Calu3 (cell line): ENCODE results near the gene ITPR1. TPM values are rescaled to one million over a fixed set of nuclear protein-coding genes. Genes with fewer than 3 reads are reported as not detected.

ENCODE experiments used
- BruUV-seq: library from RNA; stranded (reverse); fragments of 400-500 nt; replicated peaks from 2 replicates; lab custom pipeline; 2021; lab: Mats Ljungman, UMichigan
- CTCF ChIA-PET: fragments of 300-600 bp; sonication (Branson Sonifier 250); formaldehyde crosslinking; loops from one replicate; lab custom pipeline; 2022; ENCODE audit warnings: antibody characterized with exemption; lab: Charles Lee
- DNase-seq: peaks from one replicate; pipeline ENCODE4 v3.0.0; 2022
- H3K27ac Mint-ChIP-seq: one replicate; pipeline ENCODE4 v1.8.0; 2022; ENCODE audit warnings: mixed read lengths; ENCODE audit not compliant: unreplicated experiment
- H3K27me3 Mint-ChIP-seq: one replicate; pipeline ENCODE4 v1.8.0; 2022; ENCODE audit warnings: mixed read lengths; ENCODE audit not compliant: unreplicated experiment
- H3K36me3 Mint-ChIP-seq: one replicate; pipeline ENCODE4 v1.8.0; 2022; ENCODE audit warnings: mild to moderate bottlenecking, moderate library complexity, mixed read lengths; ENCODE audit not compliant: insufficient read depth, unreplicated experiment
- H3K4me1 Mint-ChIP-seq: one replicate; pipeline ENCODE4 v1.8.0; 2022; ENCODE audit warnings: mild to moderate bottlenecking, low read depth, mixed read lengths; ENCODE audit not compliant: unreplicated experiment
- H3K4me3 Mint-ChIP-seq: one replicate; pipeline ENCODE4 v1.8.0; 2022; ENCODE audit warnings: mild to moderate bottlenecking, low read depth, moderate library complexity, mixed read lengths; ENCODE audit not compliant: unreplicated experiment
- H3K9me3 Mint-ChIP-seq: one replicate; pipeline ENCODE4 v1.8.0; 2022; ENCODE audit warnings: low read depth, mixed read lengths; ENCODE audit not compliant: unreplicated experiment
- CTCF ChIP-seq: fragments of 200-600 bp; IDR thresholded peaks from one replicate; pipeline ENCODE4 v1.8.0; 2022; ENCODE audit warnings: antibody characterized with exemption; ENCODE audit not compliant: unreplicated experiment
- intact Hi-C: fragments of 100-400 bp; cut with micrococcal nuclease; formaldehyde crosslinking; loops from one replicate; pipeline ENCODE4 v1.10.0; 2022; ENCODE audit not compliant: unreplicated experiment
- total RNA-seq: library from RNA; stranded (reverse); gene quantifications from 2 replicates; pipeline ENCODE4 v1.2.3, GENCODE V29; 2022

Gene ITPR1
- total RNA-seq, 1 experiment from 2014 or later, result 4.2 TPM

GRCh38 chr3:4822568-4822967 lies 329.4 kb downstream of the ITPR1 start:
- intact Hi-C loops, result no loop called here
- Mint-ChIP-seq H3K4me3 (no peak overlapping the region), H3K36me3 (peaks cover 5% of the 10 kb centered on the region), H3K27me3 (no peaks in the 10 kb centered on the region), H3K4me1 (peaks cover 36% of the 10 kb centered on the region), H3K9me3 (peaks cover 4% of the 10 kb centered on the region), H3K27ac (no peak overlapping the region)
- no peak for TF ChIP-seq CTCF
- CTCF ChIA-PET, result interaction anchor here (0.6 kb wide), 1 partner anchor 32 kb away, joined by 3 read pairs; no protein-coding TSS in a partner anchor
- DNase-seq, result no peak
- no TSS peak for BruUV-seq

GRCh38 chr3:4823385-4823784 lies 330.2 kb downstream of the ITPR1 start:
- H3K27ac Mint-ChIP-seq, result no peak overlapping the region
- TF ChIP-seq CTCF, result no peak
- H3K27me3 Mint-ChIP-seq, result no peaks in the 10 kb centered on the region
- no peak overlapping the region for H3K4me3 Mint-ChIP-seq
- peaks cover 5% of the 10 kb centered on the region for H3K36me3 Mint-ChIP-seq
- CTCF ChIA-PET, result no interaction called here
- peaks cover 2% of the 10 kb centered on the region for H3K9me3 Mint-ChIP-seq
- intact Hi-C loops, result no loop called here
- no TSS peak for BruUV-seq
- DNase-seq, result no peak
- H3K4me1 Mint-ChIP-seq, result peaks cover 44% of the 10 kb centered on the region

GRCh38 chr3:4823986-4824925 lies 331.1 kb downstream of the ITPR1 start:
- DNase-seq, result no peak
- no peaks in the 10 kb centered on the region for H3K27me3 Mint-ChIP-seq
- H3K27ac Mint-ChIP-seq, result peak overlapping the region; percentile 65
- CTCF ChIA-PET, result interaction anchor here (1.4 kb wide), 1 partner anchor 113 kb away, joined by 5 read pairs; no protein-coding TSS in a partner anchor
- no peak for TF ChIP-seq CTCF
- intact Hi-C loops, result loop anchor here (2.0 kb wide), 1 partner anchor 153 kb away; no protein-coding TSS in a partner anchor
- no TSS peak for BruUV-seq
- H3K4me1 Mint-ChIP-seq, result peaks cover 45% of the 10 kb centered on the region
- H3K36me3 Mint-ChIP-seq, result peaks cover 5% of the 10 kb centered on the region
- H3K9me3 Mint-ChIP-seq, result peaks cover 2% of the 10 kb centered on the region
- peak overlapping the region; percentile 39 for H3K4me3 Mint-ChIP-seq

- intact Hi-C loops, result loop anchor here (2.0 to 5.0 kb wide), 3 partner anchors 73 to 152 kb away; no protein-coding TSS in a partner anchor
- CTCF ChIA-PET, result interaction anchor here (0.7 to 1.4 kb wide), 3 partner anchors 16 to 113 kb away, joined by 3 to 5 read pairs (median 5); no protein-coding TSS in a partner anchor
- H3K27me3 Mint-ChIP-seq, result no peaks in the 10 kb centered on the region
- BruUV-seq, result no TSS peak
- peak overlapping the region; percentile 65 for H3K27ac Mint-ChIP-seq
- peaks cover 2% of the 10 kb centered on the region for H3K9me3 Mint-ChIP-seq
- no peak for TF ChIP-seq CTCF
- DNase-seq, result peak; percentile 12
- H3K4me3 Mint-ChIP-seq, result peak overlapping the region; percentile 39
- peaks cover 45% of the 10 kb centered on the region for H3K4me1 Mint-ChIP-seq
- H3K36me3 Mint-ChIP-seq, result peaks cover 5% of the 10 kb centered on the region
Observed at GRCh38 chr3:4824926-4825325, 331.8 kb downstream of the ITPR1 start.
